Effector memory CD4-positive, alpha-beta T cell (primary cell): ENCODE measurements around the gene CTNNA2.

Experiments
- DNase-seq, 3 donors: peaks; one replicate each; pipeline ENCODE4 v3.0.0-alpha.2; 2020
- H3K27ac ChIP-seq: 2 replicates; pipeline ENCODE4 v1.7.0; 2013; ENCODE audit warnings: mild to moderate bottlenecking, low read length, moderate library complexity; ENCODE audit not compliant: insufficient read depth, poor library complexity, severe bottlenecking
- H3K27me3 ChIP-seq: replicated peaks from 2 replicates; pipeline ENCODE4 v1.7.0; 2013; ENCODE audit warnings: mild to moderate bottlenecking, low read length; ENCODE audit not compliant: insufficient read depth, control insufficient read depth, poor library complexity, severe bottlenecking
- H3K36me3 ChIP-seq: 2 replicates; pipeline ENCODE4 v1.7.0; 2013; ENCODE audit warnings: mild to moderate bottlenecking, low read length, moderate library complexity; ENCODE audit not compliant: control insufficient read depth, insufficient read depth
- H3K4me1 ChIP-seq: 2 replicates; pipeline ENCODE4 v1.7.0; 2013; ENCODE audit warnings: low read length, mild to moderate bottlenecking; ENCODE audit not compliant: control insufficient read depth, insufficient read depth, poor library complexity, severe bottlenecking
- H3K4me3 ChIP-seq: 2 replicates; pipeline ENCODE4 v1.7.0; 2013; ENCODE audit warnings: low read length, low read depth, mild to moderate bottlenecking; ENCODE audit not compliant: insufficient read depth, poor library complexity, severe bottlenecking
- H3K9me3 ChIP-seq: 2 replicates; pipeline ENCODE4 v1.7.0; 2013; ENCODE audit warnings: mild to moderate bottlenecking, low read length, moderate library complexity; ENCODE audit not compliant: control insufficient read depth

The CTNNA2 gene

DNA sequence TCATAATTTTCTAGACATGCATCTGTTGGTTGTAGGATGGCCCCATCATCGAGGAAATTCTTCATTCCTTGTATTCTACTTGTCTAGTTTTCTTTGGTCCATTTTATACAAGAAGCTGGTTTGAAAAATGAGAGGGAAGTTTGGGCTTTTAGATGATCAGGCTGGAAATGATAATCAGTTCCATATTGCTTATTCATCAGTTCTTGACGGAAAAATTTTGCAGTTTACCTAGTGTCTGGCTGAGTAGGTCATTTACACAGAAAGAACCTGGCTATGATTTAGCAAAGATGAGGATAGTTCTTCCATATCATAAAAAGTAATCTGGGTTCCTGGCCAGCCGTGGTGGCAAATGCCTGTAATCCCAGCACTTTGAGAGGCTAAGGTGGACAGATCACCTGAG, 416.8 kb downstream of the CTNNA2 start:
- no peaks in the 10 kb centered on the region for H3K9me3 ChIP-seq
- no peak for DNase-seq
- no peaks in the 10 kb centered on the region for H3K27me3 ChIP-seq
- no peak overlapping the region for H3K27ac ChIP-seq
- no peak overlapping the region for H3K4me3 ChIP-seq
- no peaks in the 10 kb centered on the region for H3K36me3 ChIP-seq
- H3K4me1 ChIP-seq, result no peaks in the 10 kb centered on the region

- Histone ChIP-seq H3K27ac (no peak overlapping the region), H3K36me3 (no peaks in the 10 kb centered on the region), H3K27me3 (no peaks in the 10 kb centered on the region), H3K9me3 (no peaks in the 10 kb centered on the region), H3K4me3 (no peak overlapping the region), H3K4me1 (no peaks in the 10 kb centered on the region)
- no peak for DNase-seq
These were observed 422.3 kb downstream of the CTNNA2 start for GRCh38 chr2:79935046-79935732.

- no peaks in the 10 kb centered on the region for H3K9me3 ChIP-seq
- no peak overlapping the region for H3K27ac ChIP-seq
- no peak overlapping the region for H3K4me3 ChIP-seq
- no peak for DNase-seq
- no peaks in the 10 kb centered on the region for H3K27me3 ChIP-seq
- H3K36me3 ChIP-seq, result no peaks in the 10 kb centered on the region
- H3K4me1 ChIP-seq, result no peaks in the 10 kb centered on the region
These were observed 423.2 kb downstream of the CTNNA2 start for GRCh38 chr2:79935771-79936657.

DNA sequence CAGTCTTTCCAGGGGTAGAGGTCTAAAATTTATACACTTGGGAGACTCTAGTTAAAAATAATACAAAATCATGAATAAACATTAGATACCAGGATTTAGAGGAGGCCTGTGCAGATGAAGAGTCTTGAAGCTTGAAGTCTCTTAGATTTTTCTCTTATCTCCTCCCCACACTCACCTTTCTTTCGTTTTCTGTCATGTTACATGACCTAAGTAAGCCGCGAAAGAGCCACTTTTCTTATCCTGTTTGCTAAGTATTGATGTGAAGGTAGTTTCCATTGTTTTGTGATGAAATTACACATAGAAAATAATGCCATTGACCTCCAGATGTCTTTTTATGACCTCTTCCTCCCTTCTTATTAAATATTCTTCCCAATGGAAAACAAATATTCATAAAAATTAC, 423.9 kb downstream of the CTNNA2 start:
- H3K27ac ChIP-seq, result no peak overlapping the region
- DNase-seq, result no peak
- no peaks in the 10 kb centered on the region for H3K36me3 ChIP-seq
- no peaks in the 10 kb centered on the region for H3K27me3 ChIP-seq
- no peak overlapping the region for H3K4me3 ChIP-seq
- H3K9me3 ChIP-seq, result no peaks in the 10 kb centered on the region
- no peaks in the 10 kb centered on the region for H3K4me1 ChIP-seq

DNA sequence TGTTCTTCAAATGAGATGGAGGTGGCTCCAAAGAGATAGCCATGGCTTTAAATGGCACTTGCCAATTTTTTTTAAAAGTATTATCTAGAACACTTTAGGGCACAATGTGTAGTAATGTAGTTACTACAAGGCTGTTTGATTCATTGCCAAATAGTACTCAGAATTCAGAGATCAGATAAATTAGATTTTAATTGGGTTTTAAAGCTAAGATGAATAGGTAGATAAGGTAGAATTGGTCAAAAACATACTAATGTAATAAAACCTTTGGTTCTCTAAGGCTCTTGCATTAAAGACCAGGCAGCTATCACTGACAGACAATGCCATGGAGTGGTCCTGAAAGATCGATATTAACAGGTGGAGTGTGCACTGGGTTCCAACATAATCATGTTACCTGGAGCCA, 425.8 kb downstream of the CTNNA2 start:
- no peaks in the 10 kb centered on the region for H3K36me3 ChIP-seq
- no peaks in the 10 kb centered on the region for H3K4me1 ChIP-seq
- H3K27me3 ChIP-seq, result no peaks in the 10 kb centered on the region
- H3K9me3 ChIP-seq, result no peaks in the 10 kb centered on the region
- H3K4me3 ChIP-seq, result no peak overlapping the region
- no peak overlapping the region for H3K27ac ChIP-seq
- no peak for DNase-seq

- H3K27me3 ChIP-seq, result no peaks in the 10 kb centered on the region
- DNase-seq, result no peak
- H3K4me3 ChIP-seq, result no peak overlapping the region
- H3K9me3 ChIP-seq, result no peaks in the 10 kb centered on the region
- H3K4me1 ChIP-seq, result no peaks in the 10 kb centered on the region
- no peaks in the 10 kb centered on the region for H3K36me3 ChIP-seq
- H3K27ac ChIP-seq, result no peak overlapping the region
These were observed 427.5 kb downstream of the CTNNA2 start for GRCh38 chr2:79940364-79940763.

DNA sequence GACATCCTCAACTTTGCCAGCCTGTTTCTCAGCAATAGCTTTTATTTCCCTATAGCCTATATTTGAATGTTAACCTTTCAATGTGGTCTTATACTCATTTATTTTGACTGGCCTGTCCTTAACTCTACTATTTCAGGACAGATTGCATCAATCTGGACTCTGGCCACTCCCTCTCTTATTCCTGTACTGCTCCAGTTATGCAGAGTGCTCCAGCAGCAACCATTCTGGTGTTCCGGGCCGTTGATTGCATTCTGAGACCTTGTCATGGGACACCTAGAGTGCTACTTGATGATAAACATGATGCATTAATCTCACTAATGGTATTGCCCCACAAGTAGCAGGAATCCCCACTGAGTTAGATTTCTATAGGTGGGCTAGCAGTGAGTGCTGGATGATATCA, 428.3 kb downstream of the CTNNA2 start:
- no peaks in the 10 kb centered on the region for H3K4me1 ChIP-seq
- no peaks in the 10 kb centered on the region for H3K9me3 ChIP-seq
- no peak for DNase-seq
- H3K36me3 ChIP-seq, result no peaks in the 10 kb centered on the region
- H3K27ac ChIP-seq, result no peak overlapping the region
- no peak overlapping the region for H3K4me3 ChIP-seq
- H3K27me3 ChIP-seq, result no peaks in the 10 kb centered on the region

DNA sequence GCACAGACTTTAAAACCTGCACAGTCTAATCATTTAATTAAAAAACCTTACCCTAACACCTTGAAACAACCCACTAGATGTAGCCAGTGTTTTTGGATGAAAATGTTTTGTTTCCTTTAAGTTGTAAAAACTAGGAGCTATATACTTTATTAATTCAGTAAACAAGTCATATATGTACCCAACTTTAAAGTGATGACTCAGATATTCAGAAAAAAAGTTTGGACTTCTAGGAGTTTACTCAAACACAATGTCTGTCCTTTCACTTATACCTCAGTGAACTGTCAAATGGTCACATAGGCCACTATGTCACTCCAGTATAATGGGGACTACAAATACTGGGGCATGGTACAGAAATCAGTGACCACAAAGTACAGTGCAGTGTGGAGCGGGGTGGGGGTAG, 431.4 kb downstream of the CTNNA2 start:
- Histone ChIP-seq H3K4me1 (no peaks in the 10 kb centered on the region), H3K27ac (no peak overlapping the region), H3K4me3 (no peak overlapping the region), H3K36me3 (no peaks in the 10 kb centered on the region), H3K9me3 (no peaks in the 10 kb centered on the region), H3K27me3 (no peaks in the 10 kb centered on the region)
- DNase-seq, result no peak

- no peak overlapping the region for H3K27ac ChIP-seq
- H3K27me3 ChIP-seq, result no peaks in the 10 kb centered on the region
- H3K4me3 ChIP-seq, result no peak overlapping the region
- no peaks in the 10 kb centered on the region for H3K9me3 ChIP-seq
- no peak for DNase-seq
- H3K36me3 ChIP-seq, result no peaks in the 10 kb centered on the region
- H3K4me1 ChIP-seq, result no peaks in the 10 kb centered on the region
These were observed 433.0 kb downstream of the CTNNA2 start for GRCh38 chr2:79945653-79946445.

GRCh38 chr2:79947751-79948150, 434.9 kb downstream of the CTNNA2 start:
- no peak for DNase-seq
- Histone ChIP-seq H3K36me3 (no peaks in the 10 kb centered on the region), H3K27ac (no peak overlapping the region), H3K4me1 (no peaks in the 10 kb centered on the region), H3K4me3 (no peak overlapping the region), H3K27me3 (no peaks in the 10 kb centered on the region), H3K9me3 (no peaks in the 10 kb centered on the region)
